SK-N-SH (cell line): ENCODE measurements around the gene NELFB.

Source experiments
- FOXM1 ChIP-seq: IDR thresholded peaks from 2 replicates; pipeline ENCODE4 v1.4.0; 2012; ENCODE audit warnings: low read depth, mild to moderate bottlenecking
- TF ChIP-seq, protein P1 (sequence below): fragments of 200-600 bp; sonication (generic); IDR thresholded peaks from 2 replicates; pipeline ENCODE4 v1.6.1; 2017; ENCODE audit warnings: antibody characterized with exemption, mild to moderate bottlenecking, moderate library complexity

- TF ChIP-seq FOXM1: no peak
- TF ChIP-seq, protein P1, sequence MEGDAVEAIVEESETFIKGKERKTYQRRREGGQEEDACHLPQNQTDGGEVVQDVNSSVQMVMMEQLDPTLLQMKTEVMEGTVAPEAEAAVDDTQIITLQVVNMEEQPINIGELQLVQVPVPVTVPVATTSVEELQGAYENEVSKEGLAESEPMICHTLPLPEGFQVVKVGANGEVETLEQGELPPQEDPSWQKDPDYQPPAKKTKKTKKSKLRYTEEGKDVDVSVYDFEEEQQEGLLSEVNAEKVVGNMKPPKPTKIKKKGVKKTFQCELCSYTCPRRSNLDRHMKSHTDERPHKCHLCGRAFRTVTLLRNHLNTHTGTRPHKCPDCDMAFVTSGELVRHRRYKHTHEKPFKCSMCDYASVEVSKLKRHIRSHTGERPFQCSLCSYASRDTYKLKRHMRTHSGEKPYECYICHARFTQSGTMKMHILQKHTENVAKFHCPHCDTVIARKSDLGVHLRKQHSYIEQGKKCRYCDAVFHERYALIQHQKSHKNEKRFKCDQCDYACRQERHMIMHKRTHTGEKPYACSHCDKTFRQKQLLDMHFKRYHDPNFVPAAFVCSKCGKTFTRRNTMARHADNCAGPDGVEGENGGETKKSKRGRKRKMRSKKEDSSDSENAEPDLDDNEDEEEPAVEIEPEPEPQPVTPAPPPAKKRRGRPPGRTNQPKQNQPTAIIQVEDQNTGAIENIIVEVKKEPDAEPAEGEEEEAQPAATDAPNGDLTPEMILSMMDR: no peak
Measured at GRCh38 chr9:137309368-137310188, 54.5 kb downstream of the NELFB start.
